Cardiac fibroblast (primary cell): ENCODE results near the gene GTF2B.
A peak's percentile ranks its signal among the peaks of the same experiment; 100 is the strongest.
"Not testable (repeated sequence)": the region's sequence is repeated elsewhere in the genome, so short reads cannot be mapped to it uniquely, and the experiment has no call there.

ENCODE experiments used
- DNase-seq, 2 donors: peaks; one replicate each; pipeline versions ENCODE4 v3.0.0 to v3.0.0-alpha.2; 2010; ENCODE audit warnings: low read depth in 2 of 2
- H3K4me3 ChIP-seq, 2 donors: replicated peaks in 1 of 2; 1 replicate in 1 of 2; 2 replicates in 1 of 2; pipeline ENCODE4 v1.5.1; 2011; ENCODE audit warnings: low read depth in 2 of 2, low read length in 2 of 2, mild to moderate bottlenecking in 2 of 2, moderate library complexity in 1 of 2
- CTCF ChIP-seq: IDR thresholded peaks from one replicate; pipeline ENCODE4 v1.5.1; 2011; ENCODE audit warnings: low read depth, mild to moderate bottlenecking, low read length, inconsistent platforms

The GTF2B gene

DNA sequence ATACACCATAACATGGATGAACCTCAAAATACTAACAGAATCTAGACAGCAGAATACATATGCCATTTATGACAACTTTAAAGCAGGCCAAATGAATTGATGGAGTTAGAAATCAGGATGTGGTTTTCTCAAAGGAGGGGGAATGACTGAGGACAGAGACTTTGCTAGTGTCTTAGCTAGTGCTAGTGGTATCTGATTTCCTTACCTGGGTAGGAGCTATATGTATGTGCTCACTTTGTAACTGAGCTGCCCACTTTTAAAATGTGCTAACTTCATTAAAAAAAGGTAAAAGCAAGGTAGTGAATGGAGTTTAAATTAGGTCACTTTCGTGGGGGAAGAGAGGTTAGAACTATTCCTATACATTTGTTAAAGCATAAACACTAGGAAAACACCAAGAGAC, 2.6 kb downstream of the GTF2B start:
- H3K4me3 ChIP-seq, result no peak overlapping the region
- no peak for DNase-seq
- TF ChIP-seq CTCF, result no peak

GRCh38 chr1:88885933-88886332, 5.4 kb downstream of the GTF2B start:
- DNase-seq, result no peak
- no peak for TF ChIP-seq CTCF
- H3K4me3 ChIP-seq, result no peak overlapping the region

GRCh38 chr1:88883156-88883555, 8.2 kb downstream of the GTF2B start:
- no peak overlapping the region for H3K4me3 ChIP-seq
- DNase-seq, result peak in 1 of 2 donors; percentile 13
- no peak for TF ChIP-seq CTCF

DNA sequence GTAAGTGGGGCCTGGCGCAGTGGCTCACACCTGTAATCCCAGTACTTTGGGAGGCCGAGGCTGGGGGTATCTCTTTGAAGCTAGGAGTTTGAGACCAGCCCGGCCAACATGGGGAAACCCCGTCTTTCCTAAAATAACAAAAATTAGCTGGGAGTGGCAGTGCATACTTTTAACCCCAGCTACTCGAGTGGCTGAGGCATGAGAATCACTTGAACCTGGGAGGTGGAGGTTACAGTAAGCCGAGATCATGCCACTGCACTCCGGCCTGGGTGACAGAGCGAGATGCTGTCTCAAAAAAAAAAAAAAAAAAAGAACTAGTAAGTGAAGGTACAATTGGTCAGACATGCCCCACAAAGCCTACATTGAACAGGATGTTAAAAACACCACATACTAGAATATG, 10.7 kb downstream of the GTF2B start:
- not testable (repeated sequence) for DNase-seq, H3K4me3 ChIP-seq

DNA sequence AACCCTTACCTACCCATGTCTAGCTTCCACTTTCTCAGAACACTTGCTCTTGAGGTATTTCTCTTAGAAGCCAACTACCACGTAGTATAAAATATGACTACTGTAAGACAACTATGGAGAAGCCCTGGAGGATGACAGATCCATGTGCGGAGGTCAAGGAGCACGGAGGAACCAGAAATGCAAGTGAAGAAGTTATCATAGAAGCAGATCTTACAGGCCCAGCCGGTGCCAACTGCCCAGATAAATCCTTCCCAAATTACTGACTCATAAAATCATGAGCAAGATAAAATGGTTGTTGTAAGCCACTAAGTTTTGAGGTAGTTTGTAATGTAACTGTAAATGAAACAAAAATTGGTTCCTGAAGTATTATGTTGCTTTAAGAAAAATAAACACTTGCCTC, 12.6 kb downstream of the GTF2B start:
- H3K4me3 ChIP-seq, result no peak overlapping the region
- DNase-seq, result no peak
- no peak for TF ChIP-seq CTCF

DNA sequence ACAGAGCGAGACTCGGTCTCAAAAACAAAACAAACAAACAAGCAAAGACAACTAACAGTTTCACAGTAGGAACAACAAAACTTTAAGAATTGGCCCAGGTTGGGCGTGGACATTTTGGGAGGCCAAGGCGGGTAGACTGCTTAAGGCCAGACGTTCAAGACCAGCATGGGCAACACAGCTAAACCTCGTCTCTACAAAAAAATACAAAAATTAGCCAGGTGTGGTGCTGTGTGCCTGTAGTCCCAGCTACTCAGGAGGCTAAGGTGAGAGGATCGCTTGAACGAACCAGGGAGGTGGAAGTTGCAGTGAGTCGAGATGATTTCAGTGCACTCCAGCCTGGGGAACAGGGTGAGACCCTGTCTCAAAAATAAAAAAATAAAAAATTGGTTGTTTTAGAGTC, 13.5 kb downstream of the GTF2B start:
- no peak for DNase-seq
- no peak overlapping the region for H3K4me3 ChIP-seq
- no peak for TF ChIP-seq CTCF

DNA sequence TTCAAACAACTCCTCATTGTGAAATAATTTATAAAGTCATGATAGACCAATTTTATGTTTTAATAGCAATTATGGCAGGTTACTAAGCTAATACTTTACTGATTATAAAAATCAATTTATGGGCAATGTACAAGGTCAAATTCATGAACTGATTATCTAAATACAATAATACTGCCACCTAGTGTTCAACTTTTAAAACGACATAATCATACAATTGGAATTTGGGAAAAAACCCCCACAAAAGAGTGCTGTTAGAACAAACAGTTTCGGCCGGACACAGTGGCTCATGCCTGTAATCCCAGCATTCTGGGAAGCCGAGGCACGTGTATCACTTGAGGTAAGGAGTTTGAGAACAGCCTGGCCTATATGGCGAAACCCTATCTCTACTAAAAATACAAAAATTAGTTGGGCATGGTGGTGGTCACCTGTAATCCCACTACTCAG, 14.0 kb downstream of the GTF2B start:
- H3K4me3 ChIP-seq, result no peak overlapping the region
- DNase-seq, result peak; percentile 39 to 69
- TF ChIP-seq CTCF, result no peak
